Karpas-422 (cell line): Measurements from ENCODE around the gene SYPL1. TPM values are rescaled to one million over a fixed set of nuclear protein-coding genes. Genes with fewer than 3 reads are reported as not detected.
A peak's percentile ranks its signal among the peaks of the same experiment; 100 is the strongest.

Experiments used
- DNase-seq: peaks from one replicate; pipeline ENCODE4 v3.0.0-alpha.2; 2015
- H2AFZ ChIP-seq: fragments of 200-600 bp; sonication (generic); 2 replicates; pipeline ENCODE4 v1.6.1; 2014; ENCODE audit warnings: antibody characterized with exemption, low read length, mixed read lengths
- H3K27ac ChIP-seq: fragments of 200-600 bp; sonication (generic); 2 replicates; pipeline ENCODE4 v1.5.1; 2014; ENCODE audit warnings: mild to moderate bottlenecking, low read length, moderate library complexity
- H3K27me3 ChIP-seq: fragments of 200-600 bp; sonication (generic); 2 replicates; pipeline ENCODE4 v1.6.1; 2014; ENCODE audit warnings: low read length, mixed read lengths
- H3K36me3 ChIP-seq: fragments of 200-600 bp; sonication (generic); 2 replicates; pipeline ENCODE4 v1.6.1; 2014; ENCODE audit warnings: low read length, mixed read lengths; ENCODE audit not compliant: insufficient read depth
- H3K4me1 ChIP-seq: fragments of 200-600 bp; sonication (generic); 2 replicates; pipeline ENCODE4 v1.6.1; 2014; ENCODE audit warnings: mild to moderate bottlenecking, low read length, mixed read lengths
- H3K4me2 ChIP-seq: fragments of 200-600 bp; sonication (generic); 2 replicates; pipeline ENCODE4 v1.6.1; 2014; ENCODE audit warnings: low read length, low read depth, mild to moderate bottlenecking; ENCODE audit not compliant: poor library complexity, severe bottlenecking
- H3K4me3 ChIP-seq: fragments of 200-600 bp; sonication (generic); 2 replicates; pipeline ENCODE4 v1.5.1; 2014; ENCODE audit warnings: mild to moderate bottlenecking, antibody characterized with exemption, low read length, mixed read lengths
- H3K79me2 ChIP-seq: fragments of 200-600 bp; sonication (generic); 2 replicates; pipeline ENCODE4 v1.6.1; 2014; ENCODE audit warnings: mild to moderate bottlenecking, low read length, mixed read lengths
- H3K9ac ChIP-seq: fragments of 200-600 bp; sonication (generic); 2 replicates; pipeline ENCODE4 v1.6.0; 2014; ENCODE audit warnings: low read length
- H3K9me2 ChIP-seq: fragments of 200-600 bp; sonication (generic), shearing (Covaris generic); replicated peaks from 2 replicates; pipeline ENCODE4 v1.6.0; 2014; ENCODE audit warnings: mild to moderate bottlenecking, low read length, moderate library complexity; ENCODE audit not compliant: insufficient read depth
- H3K9me3 ChIP-seq: fragments of 300-700, 200-600 bp; sonication (generic); 2 replicates; pipeline ENCODE4 v1.6.1; 2014; ENCODE audit warnings: low read length, mixed read lengths
- H4K20me1 ChIP-seq: fragments of 200-600 bp; sonication (generic); 2 replicates; pipeline ENCODE4 v1.6.1; 2014; ENCODE audit warnings: mild to moderate bottlenecking, antibody characterized with exemption, low read length, low read depth; ENCODE audit not compliant: insufficient read depth
- total RNA-seq: library from RNA; depleted of rRNA; stranded (reverse); fragments of >200 nt; shearing (Covaris generic); gene quantifications from 2 replicates; pipeline ENCODE4 v1.2.3, GENCODE V29; 2014; ENCODE audit warnings: low replicate concordance

The SYPL1 gene
- total RNA-seq, 1 experiment from 2014 or later = 251 TPM

GRCh38 chr7:106094780-106095179, 17.3 kb downstream of the SYPL1 start:
- H3K4me3 ChIP-seq = no peak overlapping the region
- peaks cover 99% of the 10 kb centered on the region for H3K4me1 ChIP-seq
- peaks cover 93% of the 10 kb centered on the region for H3K79me2 ChIP-seq
- H3K9me2 ChIP-seq = no peaks in the 10 kb centered on the region
- peaks cover 21% of the 10 kb centered on the region; the same call in 1 of the 2 replicates for H4K20me1 ChIP-seq
- H3K9ac ChIP-seq = no peak overlapping the region; the same call in 1 of the 2 replicates
- no peaks in the 10 kb centered on the region for H3K27me3 ChIP-seq
- no peak overlapping the region for H2AFZ ChIP-seq
- H3K9me3 ChIP-seq = no peaks in the 10 kb centered on the region
- H3K4me2 ChIP-seq = peak overlapping the region; percentile 27
- peak overlapping the region; percentile 98 for H3K27ac ChIP-seq
- DNase-seq = no peak
- peaks cover 81% of the 10 kb centered on the region for H3K36me3 ChIP-seq

- H3K4me1 ChIP-seq = peaks cover 93% of the 10 kb centered on the region
- no peak overlapping the region for H3K4me3 ChIP-seq
- H3K9me2 ChIP-seq = no peaks in the 10 kb centered on the region
- H3K27ac ChIP-seq = peak overlapping the region; percentile 89
- DNase-seq = no peak
- no peaks in the 10 kb centered on the region for H3K9me3 ChIP-seq
- H3K27me3 ChIP-seq = no peaks in the 10 kb centered on the region
- H3K79me2 ChIP-seq = peaks cover 74% of the 10 kb centered on the region
- H2AFZ ChIP-seq = no peak overlapping the region
- peaks cover 82% of the 10 kb centered on the region for H3K36me3 ChIP-seq
- peaks cover 11% of the 10 kb centered on the region; the same call in 1 of the 2 replicates for H4K20me1 ChIP-seq
- H3K4me2 ChIP-seq = peak overlapping the region; percentile 3
- no peak overlapping the region for H3K9ac ChIP-seq
Observed at GRCh38 chr7:106092204-106092603, 19.9 kb downstream of the SYPL1 start.

DNA sequence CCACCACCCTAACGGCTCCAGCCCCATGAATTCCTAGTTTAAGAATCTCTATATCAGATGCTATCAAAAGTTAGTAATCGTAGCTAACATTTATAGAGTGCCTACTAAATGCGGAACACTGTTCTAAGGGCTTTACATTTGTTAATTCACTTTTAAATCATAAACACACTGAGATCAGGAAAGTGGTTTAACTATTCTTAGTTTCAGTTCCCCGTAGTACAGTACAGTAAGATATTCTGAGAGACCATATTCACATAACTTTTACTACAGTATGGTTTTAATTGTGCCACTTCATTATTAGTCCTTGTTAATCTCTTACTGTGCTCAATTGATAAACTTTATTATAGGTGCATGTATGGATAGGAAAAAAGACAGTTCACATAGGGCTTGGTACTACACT, 22.5 kb downstream of the SYPL1 start:
- no peak overlapping the region for H2AFZ ChIP-seq
- H3K9ac ChIP-seq = peak overlapping the region; percentile 8; the same call in 1 of the 2 replicates
- H3K36me3 ChIP-seq = peaks cover 68% of the 10 kb centered on the region
- no peaks in the 10 kb centered on the region for H3K9me2 ChIP-seq
- peak overlapping the region; percentile 89 for H3K27ac ChIP-seq
- peaks cover 92% of the 10 kb centered on the region for H3K4me1 ChIP-seq
- peaks cover 49% of the 10 kb centered on the region for H3K79me2 ChIP-seq
- peak overlapping the region; percentile 34 for H3K4me2 ChIP-seq
- peaks cover 2% of the 10 kb centered on the region; the same call in 1 of the 2 replicates for H4K20me1 ChIP-seq
- no peaks in the 10 kb centered on the region for H3K9me3 ChIP-seq
- no peaks in the 10 kb centered on the region for H3K27me3 ChIP-seq
- no peak overlapping the region for H3K4me3 ChIP-seq
- no peak for DNase-seq

- Histone ChIP-seq H3K27ac (peak overlapping the region; percentile 36; the same call in 1 of the 2 replicates), H3K4me3 (no peak overlapping the region), H4K20me1 (no peaks in the 10 kb centered on the region), H3K4me1 (peaks cover 93% of the 10 kb centered on the region), H3K9ac (no peak overlapping the region), H3K79me2 (peaks cover 37% of the 10 kb centered on the region), H2AFZ (no peak overlapping the region), H3K9me3 (no peaks in the 10 kb centered on the region), H3K9me2 (no peaks in the 10 kb centered on the region), H3K27me3 (no peaks in the 10 kb centered on the region), H3K4me2 (no peak overlapping the region), H3K36me3 (peaks cover 56% of the 10 kb centered on the region)
- DNase-seq = no peak
Observed at GRCh38 chr7:106088014-106088413, 24.1 kb downstream of the SYPL1 start.

GRCh38 chr7:106086062-106086461, 26.1 kb downstream of the SYPL1 start:
- no peak overlapping the region for H3K9ac ChIP-seq
- H3K4me1 ChIP-seq = peaks cover 91% of the 10 kb centered on the region
- no peaks in the 10 kb centered on the region for H3K9me3 ChIP-seq
- peaks cover 18% of the 10 kb centered on the region for H3K79me2 ChIP-seq
- no peak overlapping the region for H2AFZ ChIP-seq
- peaks cover 38% of the 10 kb centered on the region for H3K36me3 ChIP-seq
- no peak overlapping the region for H3K4me2 ChIP-seq
- H3K27me3 ChIP-seq = no peaks in the 10 kb centered on the region
- H3K27ac ChIP-seq = peak overlapping the region; percentile 99
- DNase-seq = no peak
- H3K4me3 ChIP-seq = no peak overlapping the region
- no peaks in the 10 kb centered on the region for H4K20me1 ChIP-seq
- H3K9me2 ChIP-seq = no peaks in the 10 kb centered on the region

DNA sequence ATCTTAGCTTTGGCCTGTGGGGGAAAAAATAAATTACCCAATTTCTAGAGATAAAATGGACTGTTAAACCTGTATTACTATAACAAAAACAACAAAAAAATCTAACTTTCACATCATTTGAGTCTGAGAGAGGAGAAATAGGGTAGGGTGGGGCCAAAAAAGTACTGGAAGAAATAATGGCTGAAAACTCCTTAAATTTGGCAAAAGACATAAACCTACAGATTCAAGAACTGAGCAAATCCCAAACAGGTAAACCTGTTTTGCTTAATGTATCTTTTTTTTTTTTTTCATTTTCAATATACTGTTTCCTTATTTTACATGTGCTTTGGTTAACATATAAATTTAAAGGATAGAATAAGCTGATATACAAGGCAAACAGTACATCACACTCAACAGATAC, 27.1 kb downstream of the SYPL1 start:
- H3K36me3 ChIP-seq = peaks cover 28% of the 10 kb centered on the region
- no peak for DNase-seq
- H3K9ac ChIP-seq = no peak overlapping the region
- peaks cover 89% of the 10 kb centered on the region for H3K4me1 ChIP-seq
- no peak overlapping the region for H3K4me2 ChIP-seq
- H3K9me3 ChIP-seq = no peaks in the 10 kb centered on the region
- H3K9me2 ChIP-seq = no peaks in the 10 kb centered on the region
- H3K79me2 ChIP-seq = peaks cover 8% of the 10 kb centered on the region
- H3K27ac ChIP-seq = peak overlapping the region; percentile 99
- no peaks in the 10 kb centered on the region for H3K27me3 ChIP-seq
- no peaks in the 10 kb centered on the region for H4K20me1 ChIP-seq
- no peak overlapping the region for H3K4me3 ChIP-seq
- no peak overlapping the region for H2AFZ ChIP-seq

- H3K27me3 ChIP-seq = no peaks in the 10 kb centered on the region
- H3K9ac ChIP-seq = peak overlapping the region; percentile 6; the same call in 1 of the 2 replicates
- peak overlapping the region; percentile 1 for H3K4me2 ChIP-seq
- no peaks in the 10 kb centered on the region for H3K9me3 ChIP-seq
- peak overlapping the region; percentile 99 for H3K27ac ChIP-seq
- H3K9me2 ChIP-seq = no peaks in the 10 kb centered on the region
- H3K4me1 ChIP-seq = peaks cover 90% of the 10 kb centered on the region
- H2AFZ ChIP-seq = no peak overlapping the region
- H4K20me1 ChIP-seq = no peaks in the 10 kb centered on the region
- H3K36me3 ChIP-seq = peaks cover 15% of the 10 kb centered on the region; the same call in 1 of the 2 replicates
- DNase-seq = no peak
- no peaks in the 10 kb centered on the region; the same call in 1 of the 2 replicates for H3K79me2 ChIP-seq
- no peak overlapping the region for H3K4me3 ChIP-seq
Observed at GRCh38 chr7:106083717-106084116, 28.4 kb downstream of the SYPL1 start.

GRCh38 chr7:106082087-106082854, 29.8 kb downstream of the SYPL1 start:
- Histone ChIP-seq H3K4me1 (peaks cover 94% of the 10 kb centered on the region), H2AFZ (no peak overlapping the region), H3K9ac (0 out of 2 replicates have a peak overlapping the region, but pooled peaks have one; percentile 13), H3K36me3 (peaks cover 8% of the 10 kb centered on the region; the same call in 1 of the 2 replicates), H3K27ac (peak overlapping the region; percentile 99), H3K27me3 (no peaks in the 10 kb centered on the region), H3K9me3 (no peaks in the 10 kb centered on the region), H3K4me2 (no peak overlapping the region), H3K9me2 (no peaks in the 10 kb centered on the region), H3K79me2 (no peaks in the 10 kb centered on the region; the same call in 1 of the 2 replicates), H3K4me3 (no peak overlapping the region), H4K20me1 (no peaks in the 10 kb centered on the region)
- no peak for DNase-seq
